ENCODE measurements around the gene MPC1L.
"Not testable (repeated sequence)": the region's sequence is repeated elsewhere in the genome, so short reads cannot be mapped to it uniquely, and the experiment has no call there.

MPC1L gene
- long read RNA-seq: 0 reads

DNA sequence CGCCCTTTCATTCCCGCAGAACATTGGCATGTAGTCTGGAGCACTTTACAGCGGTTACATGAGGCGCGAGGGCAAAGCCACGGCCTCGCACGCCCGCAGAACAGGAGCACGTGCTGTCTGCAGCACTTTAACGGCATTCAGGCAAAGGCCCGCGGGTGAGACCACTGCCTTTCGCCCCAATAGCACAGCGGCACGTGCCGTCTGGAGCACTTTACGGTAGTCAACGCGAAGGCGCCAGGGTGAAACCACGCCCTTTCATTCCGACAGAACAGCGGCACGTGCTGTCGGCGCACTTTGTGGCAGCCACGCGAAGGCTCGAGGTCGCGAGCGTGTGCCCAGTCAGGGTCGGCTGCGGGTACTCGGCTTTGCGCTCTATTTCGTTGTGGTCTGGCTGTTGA lies at the start of gene MPC1L:
TSS of gene MPC1L (plus strand) at position 290 of the 398 bp plus-strand sequence. CDS start 138 bp downstream, outside the sequence.
- no peaks in the 10 kb centered on the region for H3K27me3 ChIP-seq (ENCODE audit: insufficient read depth, poor library complexity, severe bottlenecking)
- no peak for DNase-seq (ENCODE audit: low read depth in 1 of 2, low spot score in 1 of 2)
- no peak for TF ChIP-seq GABPA (IDR thresholded peaks at IDR 0.05; ENCODE audit: low read depth)
- TF ChIP-seq, protein P1, sequence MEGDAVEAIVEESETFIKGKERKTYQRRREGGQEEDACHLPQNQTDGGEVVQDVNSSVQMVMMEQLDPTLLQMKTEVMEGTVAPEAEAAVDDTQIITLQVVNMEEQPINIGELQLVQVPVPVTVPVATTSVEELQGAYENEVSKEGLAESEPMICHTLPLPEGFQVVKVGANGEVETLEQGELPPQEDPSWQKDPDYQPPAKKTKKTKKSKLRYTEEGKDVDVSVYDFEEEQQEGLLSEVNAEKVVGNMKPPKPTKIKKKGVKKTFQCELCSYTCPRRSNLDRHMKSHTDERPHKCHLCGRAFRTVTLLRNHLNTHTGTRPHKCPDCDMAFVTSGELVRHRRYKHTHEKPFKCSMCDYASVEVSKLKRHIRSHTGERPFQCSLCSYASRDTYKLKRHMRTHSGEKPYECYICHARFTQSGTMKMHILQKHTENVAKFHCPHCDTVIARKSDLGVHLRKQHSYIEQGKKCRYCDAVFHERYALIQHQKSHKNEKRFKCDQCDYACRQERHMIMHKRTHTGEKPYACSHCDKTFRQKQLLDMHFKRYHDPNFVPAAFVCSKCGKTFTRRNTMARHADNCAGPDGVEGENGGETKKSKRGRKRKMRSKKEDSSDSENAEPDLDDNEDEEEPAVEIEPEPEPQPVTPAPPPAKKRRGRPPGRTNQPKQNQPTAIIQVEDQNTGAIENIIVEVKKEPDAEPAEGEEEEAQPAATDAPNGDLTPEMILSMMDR (IDR thresholded peaks at IDR 0.05; ENCODE audit: insufficient read depth, low read length): no peak

DNA sequence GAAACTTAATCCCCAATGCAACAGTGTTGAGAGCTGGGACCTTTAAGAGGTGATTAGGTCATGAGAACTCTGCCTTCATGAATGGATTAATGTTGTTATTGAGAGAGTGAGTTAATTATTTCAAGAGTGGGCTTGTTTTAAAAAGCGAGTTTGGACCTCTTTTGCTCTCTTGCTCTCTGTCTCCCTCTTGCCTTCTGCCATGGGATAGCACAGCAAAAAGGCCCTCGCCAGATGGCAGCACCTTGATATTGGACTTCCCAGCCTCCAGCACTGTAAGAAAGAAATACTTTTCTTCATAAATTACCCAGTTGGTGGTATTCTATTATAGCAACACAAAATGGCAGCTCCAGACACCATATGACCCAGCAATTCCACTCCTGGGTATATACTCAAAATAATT lies 49.5 kb upstream of the MPC1L start:
- no peaks in the 10 kb centered on the region for H3K27me3 ChIP-seq (ENCODE audit: insufficient read depth, poor library complexity, severe bottlenecking)
- DNase-seq (ENCODE audit: low read depth in 1 of 2, low spot score in 1 of 2): peak in 1 of 2 experiments; percentile 43
- no peak overlapping the region for H3K4me3 ChIP-seq (replicated peaks; ENCODE audit: insufficient read depth, low read length)
- no peak for TF ChIP-seq SPI1 (IDR thresholded peaks at IDR 0.05; ENCODE audit: borderline replicate concordance, low read depth)
- TF ChIP-seq, protein P2, sequence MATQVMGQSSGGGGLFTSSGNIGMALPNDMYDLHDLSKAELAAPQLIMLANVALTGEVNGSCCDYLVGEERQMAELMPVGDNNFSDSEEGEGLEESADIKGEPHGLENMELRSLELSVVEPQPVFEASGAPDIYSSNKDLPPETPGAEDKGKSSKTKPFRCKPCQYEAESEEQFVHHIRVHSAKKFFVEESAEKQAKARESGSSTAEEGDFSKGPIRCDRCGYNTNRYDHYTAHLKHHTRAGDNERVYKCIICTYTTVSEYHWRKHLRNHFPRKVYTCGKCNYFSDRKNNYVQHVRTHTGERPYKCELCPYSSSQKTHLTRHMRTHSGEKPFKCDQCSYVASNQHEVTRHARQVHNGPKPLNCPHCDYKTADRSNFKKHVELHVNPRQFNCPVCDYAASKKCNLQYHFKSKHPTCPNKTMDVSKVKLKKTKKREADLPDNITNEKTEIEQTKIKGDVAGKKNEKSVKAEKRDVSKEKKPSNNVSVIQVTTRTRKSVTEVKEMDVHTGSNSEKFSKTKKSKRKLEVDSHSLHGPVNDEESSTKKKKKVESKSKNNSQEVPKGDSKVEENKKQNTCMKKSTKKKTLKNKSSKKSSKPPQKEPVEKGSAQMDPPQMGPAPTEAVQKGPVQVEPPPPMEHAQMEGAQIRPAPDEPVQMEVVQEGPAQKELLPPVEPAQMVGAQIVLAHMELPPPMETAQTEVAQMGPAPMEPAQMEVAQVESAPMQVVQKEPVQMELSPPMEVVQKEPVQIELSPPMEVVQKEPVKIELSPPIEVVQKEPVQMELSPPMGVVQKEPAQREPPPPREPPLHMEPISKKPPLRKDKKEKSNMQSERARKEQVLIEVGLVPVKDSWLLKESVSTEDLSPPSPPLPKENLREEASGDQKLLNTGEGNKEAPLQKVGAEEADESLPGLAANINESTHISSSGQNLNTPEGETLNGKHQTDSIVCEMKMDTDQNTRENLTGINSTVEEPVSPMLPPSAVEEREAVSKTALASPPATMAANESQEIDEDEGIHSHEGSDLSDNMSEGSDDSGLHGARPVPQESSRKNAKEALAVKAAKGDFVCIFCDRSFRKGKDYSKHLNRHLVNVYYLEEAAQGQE (IDR thresholded peaks at IDR 0.05; ENCODE audit: insufficient replicate concordance, low read depth): no peak
- no peak for TF ChIP-seq POLR2AphosphoS5 (IDR thresholded peaks at IDR 0.05; ENCODE audit: low read depth)
- TF ChIP-seq, protein P1 (IDR thresholded peaks at IDR 0.05; ENCODE audit: insufficient read depth, low read length): no peak
- TF ChIP-seq GABPA (IDR thresholded peaks at IDR 0.05; ENCODE audit: low read depth): no peak
- no peak overlapping the region for H3K27ac ChIP-seq (replicated peaks)

More for the DNA sequence above, at the start of gene MPC1L:
- Histone ChIP-seq H3K27ac (replicated peaks) (no peak within 1 kb of the TSS), H3K4me3 (replicated peaks; ENCODE audit: insufficient read depth, low read length) (no peak within 1 kb of the TSS)

DNA sequence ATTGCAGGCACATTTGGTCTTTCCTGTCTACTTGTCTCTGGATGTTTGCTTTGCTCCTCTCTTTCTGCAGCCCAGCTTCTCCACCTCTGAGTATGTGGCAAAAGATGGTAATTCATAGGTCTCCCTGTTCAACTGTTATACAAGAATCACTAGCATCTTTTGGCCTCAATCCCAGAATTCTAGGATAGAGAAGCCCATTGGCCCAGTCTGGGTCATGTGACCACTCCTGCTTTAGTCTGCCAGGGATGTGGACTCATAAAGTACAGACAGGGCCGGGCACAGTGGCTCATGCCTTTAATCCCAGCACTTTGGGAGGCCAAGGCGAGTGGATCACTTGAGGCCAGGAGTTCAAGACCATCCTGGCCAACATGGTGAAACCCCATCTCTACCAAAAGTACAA lies 47.8 kb upstream of the MPC1L start:
- DNase-seq (ENCODE audit: low read depth in 1 of 2, low spot score in 1 of 2); H3K4me3 ChIP-seq (replicated peaks; ENCODE audit: insufficient read depth, low read length); H3K27ac ChIP-seq (replicated peaks); H3K27me3 ChIP-seq (ENCODE audit: insufficient read depth, poor library complexity, severe bottlenecking): not testable (repeated sequence)

DNA sequence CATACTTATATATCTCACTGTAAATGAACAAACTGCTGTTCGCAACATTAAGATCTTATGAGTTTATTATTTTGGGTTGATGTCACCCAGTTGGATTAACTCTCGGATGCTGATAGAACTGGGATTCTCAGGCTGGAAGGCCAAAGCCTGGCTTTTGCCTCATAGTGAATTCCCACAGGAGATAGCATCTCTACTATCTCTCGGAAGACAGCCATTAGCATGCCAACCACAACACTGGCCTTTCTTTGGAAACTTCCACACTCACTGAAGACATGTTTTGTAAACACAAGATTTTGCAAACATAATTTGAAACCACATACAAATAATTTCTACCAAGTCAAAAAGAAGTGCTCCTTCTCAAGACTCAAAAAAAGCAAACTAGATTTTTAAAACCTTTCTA lies 46.9 kb upstream of the MPC1L start:
- no peak overlapping the region for H3K27ac ChIP-seq (replicated peaks)
- TF ChIP-seq, protein P1 (IDR thresholded peaks at IDR 0.05; ENCODE audit: insufficient read depth, low read length): no peak
- TF ChIP-seq SPI1 (IDR thresholded peaks at IDR 0.05; ENCODE audit: borderline replicate concordance, low read depth): no peak
- TF ChIP-seq POLR2AphosphoS5 (IDR thresholded peaks at IDR 0.05; ENCODE audit: low read depth): no peak
- TF ChIP-seq, protein P2 (IDR thresholded peaks at IDR 0.05; ENCODE audit: insufficient replicate concordance, low read depth): no peak
- no peak for TF ChIP-seq GABPA (IDR thresholded peaks at IDR 0.05; ENCODE audit: low read depth)
- no peaks in the 10 kb centered on the region for H3K27me3 ChIP-seq (ENCODE audit: insufficient read depth, poor library complexity, severe bottlenecking)
- H3K4me3 ChIP-seq (replicated peaks; ENCODE audit: insufficient read depth, low read length): no peak overlapping the region
- no peak for DNase-seq (ENCODE audit: low read depth in 1 of 2, low spot score in 1 of 2)

Measured in HL-60 (cell line).